ENCODE results near the gene STMND1.
"Not testable (repeated sequence)": the region's sequence is repeated elsewhere in the genome, so short reads cannot be mapped to it uniquely, and the experiment has no call there.

The STMND1 gene

DNA sequence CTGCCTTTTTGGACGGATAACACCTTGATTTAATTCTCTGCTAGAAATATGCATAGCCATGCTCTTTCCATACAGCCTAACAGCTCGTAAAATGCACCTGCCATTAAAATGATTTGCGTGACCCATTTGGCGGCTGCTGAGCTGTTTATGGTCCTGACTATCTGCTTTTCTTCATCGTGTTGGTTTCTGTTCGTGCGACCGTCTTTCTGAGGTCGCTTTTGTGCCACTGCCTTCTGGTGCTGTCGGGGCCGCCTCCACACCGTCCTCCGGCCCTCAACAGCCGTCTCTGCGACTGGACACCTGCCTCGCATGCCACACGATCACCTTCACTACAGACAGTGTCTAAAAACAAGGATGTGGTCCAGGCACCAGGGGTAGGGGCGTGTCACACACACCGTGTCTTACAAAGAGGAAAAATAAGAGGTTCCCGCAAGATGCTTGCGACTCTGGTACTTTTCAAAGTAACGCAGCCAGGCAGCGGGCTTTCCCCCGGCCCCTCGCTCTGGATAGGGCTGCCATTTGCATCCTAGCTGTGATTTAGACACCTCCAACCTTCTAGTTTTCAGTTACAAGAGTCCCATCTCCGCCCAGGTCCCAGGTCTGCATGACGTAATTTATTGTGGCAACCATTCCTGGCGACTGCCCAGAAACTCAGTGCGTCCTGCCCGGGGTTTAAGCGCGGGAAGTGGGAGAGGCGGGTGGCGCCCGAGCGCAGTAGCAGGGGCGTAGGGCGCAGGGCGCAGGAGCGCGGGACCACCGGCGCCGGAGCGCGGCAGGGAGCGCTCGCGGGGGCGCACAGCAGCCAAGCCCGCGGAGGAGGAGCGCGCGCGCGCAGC, at the start of gene STMND1:
Gene STMND1 (plus strand): TSS at position 629 of the 836 bp plus-strand sequence. CDS start 208 bp downstream, outside the sequence.
- DNase-seq (ENCODE audit: low read depth): no peak
- H3K4me3 ChIP-seq (ENCODE audit: low read depth, low read length): peak within 1 kb of the TSS; percentile 42

GRCh38 chr6:17054647-17055046, 47.2 kb upstream of the STMND1 start:
- no peak for DNase-seq (ENCODE audit: low read depth)

DNA sequence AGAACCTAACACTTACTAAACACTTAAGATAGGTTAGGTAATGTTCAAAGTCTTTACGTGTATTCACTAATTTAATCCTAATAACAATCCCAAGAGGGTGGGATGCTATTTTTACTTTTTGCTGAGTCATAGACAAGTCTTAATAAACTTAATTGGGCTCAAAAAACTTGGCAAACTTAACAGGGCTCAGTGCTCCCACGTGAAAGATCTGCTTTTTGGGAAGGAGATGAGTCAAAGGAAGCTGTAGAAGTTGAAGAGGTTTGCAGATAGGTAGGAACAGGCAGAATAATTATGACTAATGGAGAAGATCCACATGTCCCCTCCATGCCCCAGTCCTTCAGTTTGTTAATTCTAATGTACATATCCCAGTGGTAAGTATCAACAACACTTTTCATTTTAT, 44.5 kb upstream of the STMND1 start:
- no peak for DNase-seq (ENCODE audit: low read depth)

More at GRCh38 chr6:17054647-17055046, 47.2 kb upstream of the STMND1 start:
- H3K4me3 ChIP-seq (ENCODE audit: low read depth, low read length): no peak overlapping the region

GRCh38 chr6:17058550-17058949, 43.3 kb upstream of the STMND1 start:
- no peak for DNase-seq (ENCODE audit: low read depth)
- no peak overlapping the region for H3K4me3 ChIP-seq (ENCODE audit: low read depth, low read length)

More for the DNA sequence above, 44.5 kb upstream of the STMND1 start:
- no peak overlapping the region for H3K4me3 ChIP-seq (ENCODE audit: low read depth, low read length)

- no peak overlapping the region for H3K4me3 ChIP-seq (ENCODE audit: low read depth, low read length)
- DNase-seq (ENCODE audit: low read depth): no peak
These were observed 42.8 kb upstream of the STMND1 start for GRCh38 chr6:17059022-17059421.

DNA sequence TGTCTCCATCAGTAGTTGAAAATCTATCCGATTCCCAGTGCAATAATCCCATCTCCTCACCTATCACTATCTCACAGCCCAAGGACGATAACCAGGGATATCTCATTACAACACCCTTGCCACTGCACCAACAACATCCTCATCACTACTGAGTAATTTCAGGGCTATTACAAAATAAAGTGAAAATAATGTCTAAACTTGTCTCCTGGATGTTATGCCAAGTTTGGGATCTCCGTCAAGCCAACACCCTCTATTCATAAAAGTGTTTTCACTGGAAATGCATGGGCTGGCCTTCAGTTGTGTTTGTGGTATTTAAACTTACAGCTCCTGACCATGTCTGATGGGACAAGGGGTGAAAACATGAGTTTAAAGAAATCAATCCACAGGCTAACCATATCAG, 42.0 kb upstream of the STMND1 start:
- no peak overlapping the region for H3K4me3 ChIP-seq (ENCODE audit: low read depth, low read length)
- DNase-seq (ENCODE audit: low read depth): no peak

- no peak for DNase-seq (ENCODE audit: low read depth)
- H3K4me3 ChIP-seq (ENCODE audit: low read depth, low read length): no peak overlapping the region
These were observed 40.8 kb upstream of the STMND1 start for GRCh38 chr6:17061097-17061496.

DNA sequence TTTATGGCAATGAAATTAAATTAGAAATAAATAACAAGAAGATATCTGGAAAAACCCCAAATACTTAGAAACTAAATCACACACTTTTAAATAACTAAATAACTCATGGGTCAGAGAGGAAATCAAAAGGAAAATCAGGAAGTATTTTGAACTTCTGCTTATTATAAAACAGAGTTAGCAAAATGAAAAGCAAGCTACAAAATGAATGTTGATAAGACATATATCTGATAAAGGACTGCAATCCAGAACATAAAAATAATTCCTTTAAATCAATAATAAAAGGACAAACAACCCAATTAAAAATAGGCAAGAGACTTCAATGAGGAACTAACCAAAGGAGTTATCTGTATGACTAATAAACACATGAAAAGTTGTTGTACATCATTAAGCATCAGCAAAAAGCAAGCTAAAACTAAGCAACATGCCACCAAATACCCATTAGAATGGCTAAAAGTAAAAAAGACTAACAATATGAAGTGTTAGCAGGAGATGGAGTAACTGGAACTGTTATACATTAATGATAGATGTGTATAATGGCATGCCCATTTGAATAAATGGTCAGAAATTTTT, 38.9 kb upstream of the STMND1 start:
- no peak for DNase-seq (ENCODE audit: low read depth)
- no peak overlapping the region for H3K4me3 ChIP-seq (ENCODE audit: low read depth, low read length)

DNA sequence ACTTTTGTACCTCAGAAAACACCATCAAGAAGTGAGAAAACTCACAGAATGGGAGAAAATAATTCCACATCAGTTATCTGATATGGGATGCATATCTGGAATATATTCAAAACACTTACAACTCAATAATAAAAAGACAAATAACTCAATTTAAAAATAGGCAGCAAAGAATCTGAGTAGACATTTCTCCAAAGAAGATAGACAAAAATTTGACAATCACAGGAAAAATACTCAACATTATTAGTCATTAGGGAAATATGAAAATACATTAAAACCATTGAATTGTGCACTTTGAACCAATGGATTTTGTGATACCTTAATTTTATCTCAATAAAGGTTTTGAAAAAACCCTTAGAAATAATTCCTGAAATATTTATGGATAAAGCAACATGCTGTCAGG, 36.9 kb upstream of the STMND1 start:
- DNase-seq (ENCODE audit: low read depth): no peak

GRCh38 chr6:17066610-17067009, 35.2 kb upstream of the STMND1 start:
- DNase-seq (ENCODE audit: low read depth): no peak
- H3K4me3 ChIP-seq (ENCODE audit: low read depth, low read length): no peak overlapping the region

More for the DNA sequence above, 36.9 kb upstream of the STMND1 start:
- H3K4me3 ChIP-seq (ENCODE audit: low read depth, low read length): no peak overlapping the region

DNA sequence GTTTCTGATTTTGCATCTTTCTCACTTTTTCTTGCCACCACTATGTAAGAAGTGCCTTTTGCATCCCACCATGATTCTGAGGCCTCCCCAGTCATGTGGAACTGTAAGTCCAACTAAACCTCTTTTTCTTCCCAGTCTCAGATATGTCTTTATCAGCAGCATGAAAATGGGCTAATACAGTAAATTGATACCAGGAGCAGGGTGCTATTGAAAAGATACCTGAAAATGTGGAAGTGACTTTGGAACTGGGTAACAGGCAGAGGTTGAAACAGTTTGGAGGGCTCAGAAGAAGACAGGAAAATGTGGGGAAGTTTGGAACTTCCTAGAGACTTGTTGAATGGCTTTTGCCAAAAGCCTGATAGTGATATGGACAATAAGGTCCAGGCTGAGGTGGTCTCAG, 32.9 kb upstream of the STMND1 start:
- not testable (repeated sequence) for H3K4me3 ChIP-seq (ENCODE audit: low read depth, low read length); DNase-seq (ENCODE audit: low read depth)

- not testable (repeated sequence) for DNase-seq (ENCODE audit: low read depth)
These were observed 31.4 kb upstream of the STMND1 start for GRCh38 chr6:17070400-17070799.

DNA sequence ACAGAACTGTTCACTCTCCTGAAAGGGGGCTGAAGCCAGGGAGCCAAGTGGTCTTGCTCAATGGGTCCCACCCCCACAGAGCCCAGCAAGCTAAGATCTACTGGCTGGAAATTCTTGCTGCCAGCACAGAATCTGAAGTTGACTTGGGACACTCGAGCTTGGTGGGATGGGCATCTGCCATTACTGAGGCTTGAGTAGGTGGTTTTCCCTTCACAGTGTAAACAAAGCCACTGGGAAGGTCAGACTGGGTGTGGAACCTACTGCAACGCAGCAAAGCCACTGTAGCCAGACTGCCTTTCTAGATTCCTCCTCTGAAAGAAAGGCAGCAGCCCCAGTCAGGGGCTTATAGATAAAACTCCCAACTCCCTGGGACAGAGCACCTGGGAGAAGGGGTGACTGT, 28.3 kb upstream of the STMND1 start:
- not testable (repeated sequence) for H3K4me3 ChIP-seq (ENCODE audit: low read depth, low read length); DNase-seq (ENCODE audit: low read depth)

More at GRCh38 chr6:17070400-17070799, 31.4 kb upstream of the STMND1 start:
- not testable (repeated sequence) for H3K4me3 ChIP-seq (ENCODE audit: low read depth, low read length)

DNA sequence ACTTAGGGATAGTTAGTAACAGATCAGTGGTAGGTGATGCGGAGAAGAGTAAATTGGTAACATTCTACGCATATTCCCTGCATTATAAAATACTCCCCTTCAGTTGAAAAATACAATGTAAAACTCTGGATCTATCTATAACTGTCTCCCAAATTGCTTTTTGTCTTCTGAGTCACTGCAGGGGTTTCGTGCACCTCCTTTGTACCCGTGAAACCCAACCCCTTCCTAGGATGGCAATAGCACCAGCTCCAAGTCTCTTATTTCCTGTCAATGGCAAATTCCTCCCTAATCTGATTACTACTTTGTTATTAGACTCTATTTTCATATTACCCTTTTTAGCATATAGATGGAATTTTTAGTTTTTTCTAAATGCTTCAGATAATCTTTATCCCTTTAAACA, 20.6 kb upstream of the STMND1 start:
- no peak overlapping the region for H3K4me3 ChIP-seq (ENCODE audit: low read depth, low read length)
- DNase-seq (ENCODE audit: low read depth): no peak

- no peak overlapping the region for H3K4me3 ChIP-seq (ENCODE audit: low read depth, low read length)
- no peak for DNase-seq (ENCODE audit: low read depth)
These were observed 19.9 kb upstream of the STMND1 start for GRCh38 chr6:17081860-17082508.

DNA sequence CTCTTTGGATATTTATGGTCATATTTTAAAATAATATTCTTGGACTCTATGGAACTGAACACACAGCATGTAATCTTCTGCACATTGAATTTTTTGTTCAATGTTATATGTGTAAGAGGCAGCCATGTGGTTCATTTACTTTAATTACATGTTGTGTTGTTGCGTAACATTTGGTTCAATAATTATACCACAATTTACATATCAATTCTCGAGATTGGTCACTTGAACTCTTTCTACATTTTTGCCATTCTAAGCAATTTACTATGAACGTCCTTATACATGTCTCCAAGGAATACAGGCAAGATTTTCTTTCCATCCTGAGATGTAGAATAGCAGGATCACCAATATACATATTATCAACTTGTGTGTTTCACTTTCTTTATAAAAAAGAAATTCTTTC, 18.5 kb upstream of the STMND1 start:
- no peak for DNase-seq (ENCODE audit: low read depth)
- H3K4me3 ChIP-seq (ENCODE audit: low read depth, low read length): no peak overlapping the region

GRCh38 chr6:17086469-17086868, 15.4 kb upstream of the STMND1 start:
- H3K4me3 ChIP-seq (ENCODE audit: low read depth, low read length): no peak overlapping the region
- DNase-seq (ENCODE audit: low read depth): peak; percentile 30

DNA sequence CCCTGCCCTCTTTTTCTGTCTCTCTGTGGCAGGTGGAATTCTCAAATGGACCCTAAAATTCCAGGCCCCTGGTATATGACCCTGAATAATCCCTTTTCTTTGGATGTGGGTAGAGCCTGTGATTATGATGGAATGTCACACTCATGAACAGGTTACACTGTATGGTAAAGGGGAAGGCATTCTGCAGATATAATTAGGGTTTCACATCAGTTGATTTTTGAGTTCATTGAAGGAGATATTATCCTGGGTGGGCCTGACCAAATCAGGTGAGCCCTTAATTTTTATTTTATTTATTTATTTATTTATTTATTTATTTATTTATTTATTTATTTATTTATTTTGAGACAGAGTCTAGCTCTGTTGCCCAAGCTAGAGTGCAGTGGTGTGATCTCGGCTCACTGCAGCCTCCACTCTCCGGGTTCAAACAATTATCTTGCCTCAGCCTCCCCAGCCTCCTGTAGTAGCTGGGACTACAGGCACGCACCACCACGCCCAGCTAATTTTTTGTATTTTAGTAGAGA, 13.7 kb upstream of the STMND1 start:
- no peak for DNase-seq (ENCODE audit: low read depth)

DNA sequence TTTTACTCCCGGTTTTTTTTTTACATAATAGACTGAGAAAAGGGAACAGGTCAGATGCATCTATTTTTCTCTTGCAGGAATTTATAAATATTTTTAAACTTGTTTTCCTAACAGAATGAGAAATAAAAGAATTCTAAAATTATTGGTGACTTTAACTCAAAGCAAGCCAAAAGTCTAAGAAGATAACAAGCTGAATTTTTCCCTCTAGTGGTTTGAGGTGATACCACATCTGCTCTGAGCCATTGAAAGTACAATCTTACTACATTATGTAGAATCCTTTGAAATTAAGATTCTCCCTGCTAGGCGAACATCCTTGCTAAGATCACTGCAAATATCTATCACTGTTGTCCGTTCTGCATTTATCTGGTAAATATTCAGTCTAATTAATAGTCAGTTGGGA, 10.7 kb upstream of the STMND1 start:
- H3K4me3 ChIP-seq (ENCODE audit: low read depth, low read length): no peak overlapping the region
- no peak for DNase-seq (ENCODE audit: low read depth)

More for the DNA sequence above, 13.7 kb upstream of the STMND1 start:
- H3K4me3 ChIP-seq (ENCODE audit: low read depth, low read length): no peak overlapping the region

DNA sequence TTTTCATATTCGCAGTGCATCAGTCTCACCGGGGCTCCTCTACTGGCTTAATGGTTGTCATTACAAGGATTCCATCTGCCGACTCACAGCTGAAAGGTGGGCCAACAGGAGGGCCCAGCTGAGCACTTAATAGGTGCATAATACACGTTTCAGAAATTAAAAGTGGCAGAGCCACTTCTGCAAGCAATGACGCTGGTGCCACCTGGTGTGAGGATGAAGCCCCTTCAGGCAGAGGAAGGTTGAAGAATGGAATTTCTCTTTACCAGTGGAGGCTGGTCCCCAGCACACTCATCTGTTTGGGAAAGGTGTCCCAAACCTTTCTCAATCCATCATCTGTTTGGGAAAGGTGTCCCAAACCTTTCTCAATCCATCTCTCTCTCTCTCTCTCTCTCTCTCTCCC, 8.2 kb upstream of the STMND1 start:
- H3K4me3 ChIP-seq (ENCODE audit: low read depth, low read length): no peak overlapping the region
- DNase-seq (ENCODE audit: low read depth): no peak
